LoVo (cell line): ENCODE measurements around the gene GPATCH2.
"Not testable (repeated sequence)": the region's sequence is repeated elsewhere in the genome, so short reads cannot be mapped to it uniquely, and the experiment has no call there.

Experiments used
- DNase-seq: peaks from one replicate; pipeline ENCODE4 v3.0.0-alpha.2; 2016; ENCODE audit warnings: low spot score

Gene GPATCH2

DNA sequence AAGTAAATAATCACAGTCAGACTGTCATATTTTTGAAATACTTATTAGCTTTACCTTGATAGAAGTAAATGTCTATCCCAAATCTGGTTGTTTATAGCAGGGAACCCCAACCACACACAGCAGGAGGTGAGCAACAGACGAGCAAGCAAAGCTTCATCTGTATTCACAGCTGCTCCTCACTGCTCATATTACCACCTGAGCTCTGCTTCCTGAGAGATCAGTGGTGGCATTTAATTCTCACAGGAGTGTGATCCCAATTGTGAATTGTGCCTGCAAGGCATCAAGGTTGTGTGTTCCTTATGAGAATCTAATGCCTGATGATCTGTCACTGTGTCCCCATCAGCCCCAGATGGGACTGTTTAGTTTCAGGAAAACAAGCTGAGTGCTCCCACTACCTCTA, 104.3 kb downstream of the GPATCH2 start:
- DNase-seq = no peak

DNA sequence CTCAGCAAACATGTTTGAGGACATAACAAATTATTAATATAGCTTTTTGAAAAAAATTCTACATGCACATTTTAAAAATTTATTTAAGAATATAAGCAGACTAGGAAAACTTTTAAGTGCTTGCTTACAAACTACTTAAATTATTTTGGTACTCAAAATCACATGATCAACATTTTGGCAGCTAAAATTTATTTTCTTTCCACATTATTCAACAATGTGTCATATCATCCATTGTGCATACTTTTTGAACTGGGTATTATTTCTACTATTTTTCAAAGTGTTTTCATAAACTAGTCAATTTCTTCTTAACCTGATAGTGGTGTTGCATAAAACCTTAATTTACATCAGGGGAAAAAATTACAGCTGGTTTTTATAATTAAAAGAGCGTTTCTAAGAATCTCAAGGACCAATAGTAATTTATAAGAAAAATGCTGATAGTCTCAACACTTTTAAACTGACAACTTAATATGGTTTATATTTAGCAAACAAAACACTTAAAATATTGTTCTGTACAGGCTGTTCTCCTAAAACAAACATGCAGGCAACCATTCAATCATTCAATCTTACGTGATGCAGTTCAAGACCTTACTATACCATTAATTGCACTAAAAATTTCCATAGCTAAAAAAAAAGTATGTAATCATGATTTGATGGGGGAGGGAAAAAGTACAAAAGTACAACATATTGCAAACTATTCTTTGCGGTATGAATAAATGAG, 105.0 kb downstream of the GPATCH2 start:
- no peak for DNase-seq

DNA sequence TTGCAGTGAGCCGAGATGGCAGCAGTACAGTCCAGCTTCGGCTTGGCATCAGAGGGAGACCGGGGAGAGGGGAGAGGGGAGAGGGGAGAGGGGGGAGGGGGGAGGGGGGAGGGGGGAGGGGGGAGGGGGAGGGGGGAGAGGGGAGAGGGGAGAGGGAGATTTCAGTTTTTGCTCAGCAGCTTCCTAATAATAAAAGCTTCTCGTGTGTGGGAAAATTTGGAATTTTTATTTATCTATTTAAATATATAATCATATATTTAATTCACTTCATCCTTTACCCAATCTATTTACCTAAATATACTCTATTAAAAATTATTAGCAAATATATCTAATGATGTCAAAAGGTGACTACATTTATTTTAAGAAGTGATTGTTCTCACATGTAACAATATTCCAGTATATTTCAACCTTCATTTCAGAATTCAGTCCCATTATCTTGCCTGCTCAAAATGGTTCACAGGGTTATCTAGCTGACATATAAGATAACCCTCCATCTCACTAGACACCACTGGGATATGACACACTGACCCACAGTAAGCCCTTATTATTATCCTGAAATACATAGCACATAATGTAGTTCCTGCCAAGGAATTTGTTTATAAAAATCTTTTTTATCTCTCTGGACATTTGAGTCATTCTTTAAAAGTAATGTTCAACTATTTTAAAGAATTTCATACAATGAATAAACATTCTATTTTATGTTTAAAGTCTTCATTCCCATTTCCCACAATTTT, 105.9 kb downstream of the GPATCH2 start:
- no peak for DNase-seq

DNA sequence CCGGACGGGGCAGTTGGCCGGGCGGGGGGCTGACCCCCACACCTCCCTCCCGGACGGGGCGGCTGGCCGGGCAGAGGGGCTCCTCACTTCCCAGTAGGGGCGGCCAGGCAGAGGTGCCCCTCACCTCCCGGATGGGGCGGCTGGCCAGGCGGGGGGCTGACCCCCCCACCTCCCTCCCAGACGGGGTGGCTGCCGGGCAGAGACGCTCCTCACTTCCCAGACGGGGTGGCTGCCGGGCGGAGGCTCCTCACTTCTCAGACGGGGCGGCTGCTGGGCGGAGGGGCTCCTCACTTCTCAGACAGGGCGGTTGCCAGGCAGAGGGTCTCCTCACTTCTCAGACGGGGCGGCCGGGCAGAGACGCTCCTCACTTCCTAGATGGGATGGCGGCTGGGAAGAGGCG, 107.0 kb downstream of the GPATCH2 start:
- not testable (repeated sequence) for DNase-seq

DNA sequence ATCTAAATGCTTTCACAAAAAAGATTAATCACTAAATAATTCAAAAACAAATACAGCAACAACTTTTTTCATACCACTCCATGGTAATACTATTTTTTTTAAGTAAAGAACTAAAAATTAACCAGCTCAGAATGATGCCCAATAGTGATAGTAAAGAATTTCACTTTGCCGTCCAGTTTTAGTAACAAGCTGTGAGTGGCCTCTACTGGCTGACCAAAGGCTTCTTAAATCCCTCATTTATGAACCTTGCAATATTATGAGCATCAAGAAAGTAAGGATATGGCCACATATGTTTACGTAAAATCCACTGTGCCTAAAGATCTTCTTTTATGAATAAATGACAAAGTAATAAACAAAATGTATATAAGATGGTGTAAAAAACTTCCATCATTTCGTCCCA, 108.6 kb downstream of the GPATCH2 start:
- DNase-seq = no peak

DNA sequence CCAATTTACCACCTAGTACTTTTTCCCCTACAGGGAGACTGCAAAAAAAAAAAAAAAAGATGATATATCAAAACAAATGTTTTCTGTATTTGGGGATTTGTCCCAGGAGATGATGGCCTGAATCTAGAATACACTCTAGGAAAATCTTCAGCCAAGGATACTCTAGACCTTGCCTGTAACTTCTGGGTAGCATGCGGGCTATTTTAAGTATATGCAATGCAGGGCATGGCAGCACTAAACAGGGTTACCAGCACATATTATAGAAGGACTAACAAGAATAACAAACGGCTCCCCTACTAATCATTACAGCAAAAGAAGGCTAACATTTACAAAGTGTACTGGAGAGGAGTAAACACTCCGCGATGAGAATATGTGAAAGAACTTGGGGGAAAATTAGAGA, 109.6 kb downstream of the GPATCH2 start:
- no peak for DNase-seq

DNA sequence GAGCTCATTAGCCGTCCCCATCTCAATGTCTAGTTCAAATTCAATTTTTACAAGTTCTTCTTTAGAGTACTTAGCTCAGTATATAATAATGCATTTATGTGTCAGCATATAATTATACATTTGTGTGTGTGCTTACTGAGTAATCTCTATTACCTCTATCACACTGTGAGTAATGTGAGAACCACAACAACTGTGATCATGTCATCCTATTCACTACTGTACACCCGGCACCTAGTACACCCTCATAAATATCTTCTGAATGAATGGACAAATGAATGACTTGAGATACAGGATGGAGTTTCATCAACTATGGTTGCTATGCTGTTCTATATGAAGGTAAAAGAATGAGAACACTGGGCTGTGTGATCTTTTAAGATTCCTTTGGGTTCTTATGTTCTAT, 124.0 kb downstream of the GPATCH2 start:
- DNase-seq = no peak

DNA sequence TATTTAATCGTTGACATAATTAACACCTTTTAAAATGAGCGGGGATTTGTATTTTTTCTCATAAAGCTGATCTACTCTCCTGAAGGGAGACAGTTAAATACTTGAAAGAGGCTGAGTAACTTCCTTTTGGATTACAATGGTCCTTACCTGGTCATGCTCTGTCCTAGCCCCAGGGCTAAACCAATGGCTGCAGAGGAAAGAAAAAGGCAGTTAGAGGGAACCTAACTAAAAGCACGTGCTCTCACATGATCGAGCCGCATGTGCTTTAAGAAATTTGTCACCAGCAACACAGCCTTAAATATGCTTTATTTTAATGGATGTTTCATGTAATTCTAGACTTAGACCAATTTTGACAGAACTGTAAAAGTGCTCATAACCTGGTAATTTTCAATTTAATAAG, 132.7 kb downstream of the GPATCH2 start:
- no peak for DNase-seq

GRCh38 chr1:217495249-217495648, 135.6 kb downstream of the GPATCH2 start:
- no peak for DNase-seq

GRCh38 chr1:217494767-217495166, 136.1 kb downstream of the GPATCH2 start:
- DNase-seq = no peak

- DNase-seq = no peak
These were observed 137.6 kb downstream of the GPATCH2 start for GRCh38 chr1:217493290-217493689.

DNA sequence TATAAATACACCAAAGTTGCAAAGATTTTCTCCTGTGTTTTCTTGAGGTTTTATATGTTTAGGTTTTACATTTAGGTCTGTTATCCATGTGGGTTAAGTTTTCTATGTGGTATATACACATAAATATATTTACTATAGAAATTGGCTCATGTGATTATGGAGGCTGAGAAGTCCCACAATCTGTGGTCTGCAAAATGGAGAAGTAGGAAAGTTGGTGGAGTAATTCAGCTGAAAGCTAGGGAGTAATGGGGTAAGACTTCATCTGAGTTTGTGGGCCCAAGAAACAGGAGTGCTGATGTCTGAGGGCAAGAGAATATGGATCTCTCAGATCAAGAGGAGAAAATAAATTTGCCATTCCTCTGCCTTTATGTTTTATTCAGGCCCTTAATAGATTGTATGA, 146.0 kb downstream of the GPATCH2 start:
- no peak for DNase-seq

DNA sequence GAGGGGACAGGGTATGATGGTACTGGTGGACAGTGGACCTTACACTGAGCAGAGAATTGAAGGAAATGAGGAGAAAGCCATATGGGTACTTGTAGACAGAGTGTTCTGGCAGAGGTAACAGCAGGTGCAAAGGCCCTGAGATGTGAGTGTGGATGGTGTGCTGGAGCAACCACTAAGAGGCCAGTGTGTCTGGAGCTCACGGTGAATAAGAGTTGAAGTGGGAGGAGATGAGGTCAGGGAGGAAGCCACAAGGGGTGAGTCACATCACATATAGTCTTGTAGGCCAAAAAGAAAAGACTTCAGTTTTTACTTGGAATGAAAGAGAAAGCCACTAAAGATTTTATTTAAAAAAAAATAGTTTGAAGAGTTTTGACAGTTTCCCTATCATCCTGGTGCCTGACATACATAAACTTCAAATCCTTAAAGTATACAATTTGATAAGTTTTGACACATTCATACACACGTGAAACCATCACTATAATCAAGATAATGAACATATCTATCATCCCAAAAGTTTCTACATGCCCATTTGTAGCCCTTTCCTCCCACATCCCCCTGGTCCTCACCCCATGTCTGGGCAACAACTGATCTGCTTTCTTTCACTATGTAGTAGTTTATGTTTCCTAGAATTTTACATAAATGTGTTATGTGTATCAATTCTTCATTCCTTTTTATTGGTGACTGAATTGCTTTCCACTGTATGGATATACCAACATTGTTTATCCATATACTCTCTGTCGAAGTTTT, 148.4 kb downstream of the GPATCH2 start:
- DNase-seq = no peak

DNA sequence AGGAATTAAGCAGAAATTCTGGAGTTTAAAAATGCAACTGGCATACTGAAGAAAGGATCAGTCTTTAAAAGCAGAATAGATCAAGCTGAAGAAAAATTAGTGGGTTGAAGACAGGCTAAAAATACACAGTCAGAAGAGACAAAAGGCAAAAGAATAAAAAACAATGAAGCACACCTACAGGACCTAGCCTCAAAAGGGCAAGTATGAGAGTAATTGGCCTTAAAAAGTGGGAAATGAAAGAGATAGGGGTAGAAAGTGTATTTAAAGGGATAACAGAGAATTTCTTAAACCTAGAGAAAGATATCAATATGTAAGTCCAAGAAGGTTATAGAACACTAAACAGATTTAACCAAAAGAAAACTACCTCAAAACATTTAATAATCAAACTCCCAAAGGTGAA, 152.4 kb downstream of the GPATCH2 start:
- DNase-seq = no peak

- no peak for DNase-seq
These were observed 158.0 kb downstream of the GPATCH2 start for GRCh38 chr1:217472915-217473314.

DNA sequence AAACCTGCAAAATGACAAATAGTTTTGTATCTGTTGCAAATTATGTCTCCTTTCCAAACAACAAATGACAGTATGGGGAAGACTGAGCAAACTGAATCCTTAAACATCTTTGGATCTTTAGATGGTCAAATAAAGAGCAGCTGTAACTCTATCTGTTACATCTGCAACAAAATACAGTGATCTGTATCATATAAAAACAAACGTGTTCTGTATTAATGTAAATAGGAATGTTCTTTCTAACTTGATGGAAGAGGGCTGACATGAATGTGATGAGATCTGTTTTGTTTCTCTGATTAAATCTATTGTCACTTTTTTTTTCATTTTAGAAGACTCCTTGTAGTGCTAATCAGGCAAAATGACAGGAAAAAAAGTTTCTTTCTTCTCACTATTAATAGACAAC, 159.5 kb downstream of the GPATCH2 start:
- no peak for DNase-seq

DNA sequence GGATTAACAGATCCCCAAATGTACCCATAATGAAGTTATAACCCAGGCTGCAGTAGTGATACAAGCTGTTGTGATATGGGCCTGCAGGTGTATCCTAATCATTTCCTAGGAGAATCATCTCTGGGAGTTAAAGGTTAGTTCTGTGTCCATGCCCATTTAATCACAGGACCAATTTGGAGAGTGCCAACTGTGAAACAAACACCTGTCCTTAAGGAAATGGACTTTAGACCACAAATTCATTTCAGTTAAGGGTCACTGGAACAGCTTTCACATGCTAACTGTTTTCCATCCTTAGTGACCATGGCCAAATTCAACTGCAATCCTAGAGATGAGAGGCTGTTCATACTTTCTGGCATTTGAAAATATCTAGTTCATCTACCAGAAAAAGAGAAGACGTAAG, 160.9 kb downstream of the GPATCH2 start:
- DNase-seq = no peak

DNA sequence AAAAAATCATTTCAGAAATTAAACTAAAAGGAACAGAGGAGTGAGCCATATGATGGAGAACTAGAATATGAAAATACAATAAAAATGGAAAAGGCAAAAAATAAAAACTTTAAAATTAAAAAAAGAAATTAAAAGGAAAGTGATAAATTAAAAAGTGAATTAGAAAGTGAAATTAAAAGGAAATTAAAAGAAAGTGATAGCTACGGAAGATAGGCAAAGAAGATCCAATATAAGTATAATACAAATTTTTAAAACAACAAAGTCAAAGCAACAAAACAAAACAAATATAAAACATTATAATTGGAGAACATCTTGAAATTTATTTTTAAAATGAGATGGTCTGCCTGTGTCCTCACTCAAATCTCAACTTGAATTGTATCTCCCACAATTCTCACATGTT, 165.8 kb downstream of the GPATCH2 start:
- no peak for DNase-seq

DNA sequence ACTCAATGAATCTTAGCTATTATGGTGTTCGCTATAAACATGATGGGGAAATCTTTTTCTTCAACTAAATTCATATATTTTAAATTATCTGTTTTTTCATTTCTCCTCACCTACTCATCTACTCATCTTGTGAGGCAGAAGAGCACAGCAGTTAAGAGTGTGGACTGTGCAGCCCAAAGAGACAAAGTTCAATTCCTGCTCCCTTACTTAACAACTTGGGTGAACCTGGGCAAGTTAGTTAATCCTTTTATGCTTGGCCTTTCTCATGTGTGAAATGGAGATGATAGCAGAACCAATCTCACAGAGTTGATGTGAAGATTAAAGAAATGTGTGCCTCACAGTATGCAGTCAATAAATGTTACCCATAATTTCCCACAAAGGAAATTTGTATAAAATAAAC, 168.2 kb downstream of the GPATCH2 start:
- no peak for DNase-seq

DNA sequence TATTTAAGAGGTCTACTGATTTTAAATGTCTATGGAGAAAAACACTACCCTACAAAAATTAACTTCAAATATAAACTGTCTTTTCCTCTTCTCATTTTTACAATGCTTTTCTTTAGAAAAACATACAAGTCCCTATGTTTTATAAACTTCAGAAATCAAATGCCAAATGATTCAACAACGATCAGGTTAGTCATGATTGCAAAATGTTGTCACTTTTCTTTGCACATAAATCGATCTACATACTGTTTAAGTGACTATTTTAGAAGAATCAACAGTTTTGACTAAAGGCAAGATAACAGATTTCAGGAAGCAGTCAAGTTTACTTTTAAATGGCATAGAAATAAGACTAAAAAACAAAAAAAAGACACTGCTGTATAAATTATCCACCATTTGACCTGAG, 168.7 kb downstream of the GPATCH2 start:
- DNase-seq = no peak

- DNase-seq = no peak
These were observed 173.9 kb downstream of the GPATCH2 start for GRCh38 chr1:217457016-217457415.

- no peak for DNase-seq
These were observed 174.6 kb downstream of the GPATCH2 start for GRCh38 chr1:217456261-217456660.

DNA sequence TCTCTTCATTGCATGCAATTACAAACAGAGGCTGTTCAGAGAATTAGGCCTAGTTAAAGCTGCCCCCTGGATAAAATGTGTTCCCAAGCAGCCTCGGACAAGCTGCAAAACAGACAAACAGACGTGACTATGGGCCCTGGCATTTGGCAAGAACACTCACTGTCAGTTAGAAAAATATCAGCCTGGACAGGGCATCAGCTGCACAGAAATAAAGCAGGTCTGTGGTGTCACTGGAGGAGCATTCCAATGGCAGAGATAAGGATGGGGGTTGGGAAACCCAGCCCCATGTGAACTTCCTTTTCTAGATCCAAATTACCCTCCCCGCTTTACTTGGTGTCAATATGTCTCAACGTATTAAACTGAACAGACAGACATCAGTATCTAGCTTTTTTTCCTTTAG, 177.1 kb downstream of the GPATCH2 start:
- DNase-seq = no peak
